Esophagus muscularis mucosa (tissue), 4 donors: ENCODE data around the gene EEIG2. TPM values are rescaled to one million over a fixed set of nuclear protein-coding genes. Genes with fewer than 3 reads are reported as not detected.

Source experiments
- DNase-seq: peaks from one replicate; pipeline ENCODE4 v3.0.0-alpha.2; 2017; ENCODE audit errors: extremely low spot score
- H3K27ac ChIP-seq, 4 donors: fragments of 200-600 bp; sonication (generic); replicated peaks in 1 of 4; 1 replicate in 3 of 4; 2 replicates in 1 of 4; pipeline ENCODE4 v1.5.1; 2016 to 2019; ENCODE audit warnings: mild to moderate bottlenecking in 1 of 4
- H3K27me3 ChIP-seq, 4 donors: fragments of 200-600 bp; sonication (generic); one replicate each; pipeline versions ENCODE4 v1.5.1 to v1.6.0; 2016 to 2019
- H3K36me3 ChIP-seq, 4 donors: fragments of 200-600 bp; sonication (generic); one replicate each; pipeline ENCODE4 v1.5.1; 2016 to 2019
- H3K4me1 ChIP-seq, 4 donors: fragments of 200-600 bp; sonication (generic); one replicate each; pipeline ENCODE4 v1.5.1; 2016 to 2019
- H3K4me3 ChIP-seq, 4 donors: fragments of 200-600 bp; sonication (generic); 1 replicate in 2 of 4; 2 replicates in 2 of 4; pipeline ENCODE4 v1.5.1; 2016 to 2019; ENCODE audit warnings: mild to moderate bottlenecking in 4 of 4, moderate library complexity in 1 of 4
- H3K9me3 ChIP-seq, 4 donors: fragments of 200-600 bp; sonication (generic); 1 replicate in 3 of 4; 2 replicates in 1 of 4; pipeline ENCODE4 v1.5.1; 2016 to 2019
- EP300 ChIP-seq: sonication (generic); formaldehyde crosslinking; IDR thresholded peaks from one replicate; pipeline ENCODE4 v1.6.1; 2017; ENCODE audit warnings: antibody characterized with exemption
- POLR2A ChIP-seq: fragments of 450-650 bp; IDR thresholded peaks from one replicate; pipeline ENCODE4 v1.6.1; 2017; ENCODE audit warnings: antibody characterized with exemption, moderate library complexity, mild to moderate bottlenecking, low read depth
- POLR2AphosphoS5 ChIP-seq, 2 donors: sonication (generic); formaldehyde crosslinking; IDR thresholded peaks; one replicate each; pipeline ENCODE4 v1.6.1; 2017; ENCODE audit warnings: antibody characterized with exemption in 2 of 2
- WGBS: methylation state at CpG from one replicate; pipeline ENCODE4 v1.1.5; 2018; 5-methylcytosine and 5-hydroxymethylcytosine counted together
- intact Hi-C: fragments of 100-400 bp; cut with DNase I; formaldehyde crosslinking; loops from one replicate; pipeline ENCODE4 v1.15.1; 2023
- total RNA-seq, 4 donors: library from RNA; depleted of rRNA; stranded (reverse); fragments of >200 nt; gene quantifications; one replicate each; pipeline versions ENCODE4 v1.1.0 to v1.2.1, GENCODE V29; 2016
- TF ChIP-seq, protein P1 (sequence below), 3 experiments: fragments of 200-600 bp in 2 of 3; fragments of 450-650 bp in 1 of 3; sonication (generic) in 2 of 3; IDR thresholded peaks; one replicate each; pipeline ENCODE4 v1.5.1; 2017 to 2019; ENCODE audit warnings: antibody characterized with exemption in 3 of 3, mild to moderate bottlenecking in 2 of 3, moderate library complexity in 1 of 3

EEIG2 gene
- total RNA-seq, 4 donors from 2014 or later, result 11.6 to 17.2 (median 14.4) TPM

DNA sequence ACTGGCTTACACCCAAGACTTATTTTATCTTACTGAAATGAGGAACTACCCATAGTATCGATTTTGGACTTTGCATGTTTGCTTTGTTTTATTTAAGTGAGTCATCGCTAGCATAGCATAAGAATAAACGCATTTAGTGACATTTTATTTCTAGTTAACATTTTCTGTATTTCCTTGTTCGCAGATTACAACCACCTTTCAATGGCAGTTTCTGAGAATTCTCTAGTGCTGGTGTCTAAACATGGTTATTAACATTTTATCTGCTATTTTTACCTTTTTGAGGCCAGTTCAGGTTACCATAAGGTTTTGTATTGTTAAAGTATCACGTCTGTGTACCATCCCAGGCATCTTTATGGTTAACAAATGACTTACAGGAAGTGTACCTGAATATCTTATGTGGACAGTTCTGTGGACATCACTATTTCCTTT is 24.5 kb downstream of the EEIG2 start:
- H3K36me3 ChIP-seq, result no peaks in the 10 kb centered on the region
- 68% methylated on average over 5 of the region's 5 CpGs for WGBS
- TF ChIP-seq, protein P1, sequence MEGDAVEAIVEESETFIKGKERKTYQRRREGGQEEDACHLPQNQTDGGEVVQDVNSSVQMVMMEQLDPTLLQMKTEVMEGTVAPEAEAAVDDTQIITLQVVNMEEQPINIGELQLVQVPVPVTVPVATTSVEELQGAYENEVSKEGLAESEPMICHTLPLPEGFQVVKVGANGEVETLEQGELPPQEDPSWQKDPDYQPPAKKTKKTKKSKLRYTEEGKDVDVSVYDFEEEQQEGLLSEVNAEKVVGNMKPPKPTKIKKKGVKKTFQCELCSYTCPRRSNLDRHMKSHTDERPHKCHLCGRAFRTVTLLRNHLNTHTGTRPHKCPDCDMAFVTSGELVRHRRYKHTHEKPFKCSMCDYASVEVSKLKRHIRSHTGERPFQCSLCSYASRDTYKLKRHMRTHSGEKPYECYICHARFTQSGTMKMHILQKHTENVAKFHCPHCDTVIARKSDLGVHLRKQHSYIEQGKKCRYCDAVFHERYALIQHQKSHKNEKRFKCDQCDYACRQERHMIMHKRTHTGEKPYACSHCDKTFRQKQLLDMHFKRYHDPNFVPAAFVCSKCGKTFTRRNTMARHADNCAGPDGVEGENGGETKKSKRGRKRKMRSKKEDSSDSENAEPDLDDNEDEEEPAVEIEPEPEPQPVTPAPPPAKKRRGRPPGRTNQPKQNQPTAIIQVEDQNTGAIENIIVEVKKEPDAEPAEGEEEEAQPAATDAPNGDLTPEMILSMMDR (IDR thresholded peaks at IDR 0.05), result no peak
- TF ChIP-seq POLR2AphosphoS5 (IDR thresholded peaks at IDR 0.05), result no peak
- TF ChIP-seq EP300, result no peak
- TF ChIP-seq POLR2A, result no peak
- H3K4me3 ChIP-seq, result no peak overlapping the region
- intact Hi-C loops, result no loop called here
- H3K27ac ChIP-seq, result peak overlapping the region in 1 of 4 donors; percentile 8
- H3K4me1 ChIP-seq, result peaks cover 17 to 32% (median 24%) of the 10 kb centered on the region in 4 donors
- no peaks in the 10 kb centered on the region for H3K27me3 ChIP-seq
- peaks cover 0 to 9% (median 0%) of the 10 kb centered on the region in 4 donors for H3K9me3 ChIP-seq
- no peak for DNase-seq

DNA sequence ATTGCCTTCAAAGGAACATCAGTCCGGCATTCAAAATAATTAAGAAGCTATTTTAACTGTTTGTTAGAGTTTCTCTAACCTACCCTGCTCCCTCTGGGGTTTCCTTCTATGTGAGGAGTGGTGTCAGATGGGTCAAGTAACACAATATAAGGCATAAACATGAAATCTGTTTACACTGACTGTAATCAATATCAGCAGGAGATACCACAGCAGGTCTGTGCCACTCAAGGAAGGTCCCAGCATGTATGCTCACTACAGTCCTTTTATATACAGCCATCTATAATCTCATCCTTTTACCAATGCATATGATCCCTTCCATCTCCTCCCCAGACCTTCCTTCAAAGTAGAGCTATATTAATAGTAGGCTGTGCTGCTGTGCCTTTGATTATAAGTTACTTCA is 25.4 kb downstream of the EEIG2 start:
- WGBS, result 61% methylated on average over 1 of the region's 1 CpG
- TF ChIP-seq POLR2A (no peak), POLR2AphosphoS5 (IDR thresholded peaks at IDR 0.05) (no peak), EP300 (no peak)
- TF ChIP-seq, protein P1 (IDR thresholded peaks at IDR 0.05), result no peak
- Histone ChIP-seq H3K9me3 (peaks cover 0 to 9% (median 0%) of the 10 kb centered on the region in 4 donors), H3K27me3 (no peaks in the 10 kb centered on the region), H3K4me1 (peaks cover 23 to 38% (median 30%) of the 10 kb centered on the region in 4 donors), H3K27ac (peak overlapping the region in 3 of 4 donors; percentile 7 to 40 (median 29)), H3K4me3 (no peak overlapping the region), H3K36me3 (no peaks in the 10 kb centered on the region)
- no peak for DNase-seq
- intact Hi-C loops, result no loop called here

DNA sequence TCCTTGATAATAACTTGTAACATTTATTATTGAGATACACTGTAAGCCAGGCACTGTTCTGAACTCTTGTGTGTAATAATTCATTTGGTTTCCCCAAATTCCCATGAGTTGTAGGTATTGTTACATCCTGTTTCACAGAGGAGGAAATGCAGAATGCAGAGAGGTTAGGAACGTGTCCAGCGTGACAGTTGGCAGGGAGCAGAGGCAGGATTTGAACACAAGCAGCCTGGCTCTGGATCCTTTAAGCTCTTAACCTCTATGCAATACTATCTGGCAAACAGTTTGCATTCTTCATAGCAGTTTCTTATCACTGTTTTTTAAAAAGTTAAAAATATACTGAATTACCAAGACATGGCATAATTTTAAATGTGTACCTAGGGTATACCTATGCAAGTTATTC is 30.5 kb downstream of the EEIG2 start:
- DNase-seq, result no peak
- H3K36me3 ChIP-seq, result no peaks in the 10 kb centered on the region
- H3K9me3 ChIP-seq, result no peaks in the 10 kb centered on the region
- H3K4me1 ChIP-seq, result peaks cover 27 to 52% (median 46%) of the 10 kb centered on the region in 4 donors
- TF ChIP-seq POLR2A, result no peak
- TF ChIP-seq EP300, result no peak
- no peak for TF ChIP-seq POLR2AphosphoS5 (IDR thresholded peaks at IDR 0.05)
- TF ChIP-seq, protein P1 (IDR thresholded peaks at IDR 0.05), result no peak
- WGBS, result 5% methylated on average over 2 of the region's 2 CpGs
- H3K4me3 ChIP-seq, result no peak overlapping the region
- intact Hi-C loops, result no loop called here
- peak overlapping the region; percentile 48 to 74 (median 61) for H3K27ac ChIP-seq
- no peaks in the 10 kb centered on the region for H3K27me3 ChIP-seq

DNA sequence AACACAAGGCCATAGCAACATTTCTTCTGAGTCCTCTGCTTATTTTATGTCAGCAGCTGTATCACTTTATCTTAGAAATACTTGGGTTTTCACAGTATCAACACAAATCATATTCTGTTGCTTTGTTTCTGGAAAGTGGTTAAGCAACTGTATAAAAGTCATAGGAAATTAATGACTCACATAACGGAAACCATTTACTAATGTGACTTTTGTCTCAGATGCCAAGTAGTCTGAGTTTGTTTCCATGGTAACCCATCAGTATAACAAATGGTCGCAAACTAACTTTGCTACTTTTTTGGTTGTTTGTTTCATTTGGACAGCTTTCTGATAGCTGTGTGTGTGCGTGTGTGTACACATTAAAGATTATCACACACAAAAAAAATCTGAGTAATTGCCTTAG is 31.1 kb downstream of the EEIG2 start:
- peak overlapping the region; percentile 48 to 74 (median 61) for H3K27ac ChIP-seq
- no peak for DNase-seq
- H3K36me3 ChIP-seq, result no peaks in the 10 kb centered on the region
- H3K9me3 ChIP-seq, result no peaks in the 10 kb centered on the region
- peaks cover 22 to 52% (median 47%) of the 10 kb centered on the region in 4 donors for H3K4me1 ChIP-seq
- TF ChIP-seq POLR2AphosphoS5 (IDR thresholded peaks at IDR 0.05) (peak in 1 of 2 donors; percentile 53), POLR2A (no peak)
- under 1% methylated on average over 3 of the region's 3 CpGs for WGBS
- H3K27me3 ChIP-seq, result no peaks in the 10 kb centered on the region
- intact Hi-C loops, result no loop called here
- H3K4me3 ChIP-seq, result no peak overlapping the region

DNA sequence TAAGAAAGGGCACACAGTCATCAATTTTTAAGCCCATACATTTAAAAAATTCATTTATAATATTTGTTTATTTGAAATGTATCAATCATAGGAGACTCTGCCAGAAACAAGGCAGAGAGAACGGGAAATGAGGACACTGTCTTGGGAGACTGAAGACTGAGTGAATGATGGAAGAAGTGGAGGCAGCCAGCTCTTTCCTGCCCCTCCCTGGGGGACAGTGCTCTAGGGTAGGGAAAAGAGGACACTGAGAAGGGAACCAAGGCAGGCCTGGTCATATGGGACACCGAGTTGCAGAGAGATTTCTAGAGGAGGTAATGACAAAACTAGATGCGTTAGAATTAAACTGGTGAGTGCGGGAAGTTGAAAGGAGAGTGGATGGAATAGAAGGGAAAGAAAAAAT is 31.6 kb downstream of the EEIG2 start:
- Histone ChIP-seq H3K27ac (peak overlapping the region; percentile 48 to 74 (median 61)), H3K36me3 (no peaks in the 10 kb centered on the region), H3K27me3 (no peaks in the 10 kb centered on the region), H3K4me3 (no peak overlapping the region), H3K9me3 (no peaks in the 10 kb centered on the region), H3K4me1 (peaks cover 22 to 57% (median 49%) of the 10 kb centered on the region in 4 donors)
- intact Hi-C loops, result no loop called here
- WGBS, result 63% methylated on average over 4 of the region's 4 CpGs
- no peak for DNase-seq
- TF ChIP-seq EP300 (no peak), POLR2AphosphoS5 (IDR thresholded peaks at IDR 0.05) (no peak), POLR2A (no peak)
- TF ChIP-seq, protein P1 (IDR thresholded peaks at IDR 0.05), result no peak
